Measurements from ENCODE around the gene HOXC6. TPM values are rescaled to one million over a fixed set of nuclear protein-coding genes. Genes with fewer than 3 reads are reported as not detected.

The HOXC6 gene
- total RNA-seq, 1 donor from 2014 or later, result not detected

DNA sequence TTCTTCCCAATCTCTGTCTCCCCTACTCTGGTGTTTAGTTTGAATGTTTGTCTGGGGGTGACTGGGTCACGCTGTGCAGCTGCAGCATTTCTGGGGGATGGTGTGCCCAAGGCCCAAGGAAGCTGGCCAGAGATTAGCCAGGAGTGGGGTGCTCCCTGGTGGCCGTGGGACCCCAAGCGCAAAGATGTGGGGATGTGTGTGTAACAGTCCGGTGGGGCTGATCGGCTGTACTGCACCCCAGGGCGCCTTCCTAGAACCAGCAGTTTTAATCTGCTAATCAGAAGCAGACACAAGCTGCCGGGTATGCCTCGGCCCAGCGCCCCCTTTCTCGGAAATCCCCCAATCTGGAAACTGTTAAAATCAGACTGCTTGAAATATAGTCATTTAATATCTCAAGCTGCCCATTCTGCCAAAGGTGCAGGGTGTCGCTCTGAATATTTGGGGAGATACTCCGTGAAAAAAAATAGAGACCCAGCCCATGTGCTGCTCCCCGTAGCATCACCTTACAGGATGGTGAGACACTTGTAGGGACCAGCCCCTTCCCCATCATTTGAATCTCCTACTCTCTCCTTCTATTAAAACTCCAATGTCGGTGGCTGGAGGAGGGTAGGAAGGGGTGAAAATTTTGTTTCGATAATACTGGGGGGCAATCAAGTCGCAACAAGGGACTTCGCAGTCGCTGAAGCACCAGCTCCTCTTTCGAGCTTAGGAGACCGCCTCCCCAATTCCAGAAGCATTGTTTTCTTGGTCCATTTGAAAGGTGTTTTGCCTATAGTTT lies 24.0 kb upstream of the HOXC6 start:
- Histone ChIP-seq H3K9me3 (ENCODE audit: low read depth) (no peaks in the 10 kb centered on the region), H3K9ac (no peak overlapping the region), H3K36me3 (no peaks in the 10 kb centered on the region), H3F3A (ENCODE audit: low read depth) (no peaks in the 10 kb centered on the region), H2AFZ (replicated peaks) (no peak overlapping the region), H3K27ac (no peak overlapping the region), H3K27me3 (peaks cover 100% of the 10 kb centered on the region), H3K4me3 (no peak overlapping the region), H3K79me2 (ENCODE audit: low read depth) (no peaks in the 10 kb centered on the region), H3K4me2 (no peak overlapping the region), H4K20me1 (ENCODE audit: low read depth) (peaks cover 84% of the 10 kb centered on the region), H3K4me1 (no peaks in the 10 kb centered on the region)
- Mint-ChIP-seq H3K36me3 (no peaks in the 10 kb centered on the region), H3K9me3 (no peaks in the 10 kb centered on the region), H3K27me3 (ENCODE audit: insufficient read depth, low read depth) (peaks cover 94% of the 10 kb centered on the region), H3K4me1 (peaks cover 4% of the 10 kb centered on the region), H3K4me3 (no peak overlapping the region), H3K27ac (no peak overlapping the region)
- TF ChIP-seq EZH2 (IDR thresholded peaks at IDR 0.05) (no peak), EZH2phosphoT487 (IDR thresholded peaks at IDR 0.05) (no peak)
- TF ChIP-seq, protein P1, sequence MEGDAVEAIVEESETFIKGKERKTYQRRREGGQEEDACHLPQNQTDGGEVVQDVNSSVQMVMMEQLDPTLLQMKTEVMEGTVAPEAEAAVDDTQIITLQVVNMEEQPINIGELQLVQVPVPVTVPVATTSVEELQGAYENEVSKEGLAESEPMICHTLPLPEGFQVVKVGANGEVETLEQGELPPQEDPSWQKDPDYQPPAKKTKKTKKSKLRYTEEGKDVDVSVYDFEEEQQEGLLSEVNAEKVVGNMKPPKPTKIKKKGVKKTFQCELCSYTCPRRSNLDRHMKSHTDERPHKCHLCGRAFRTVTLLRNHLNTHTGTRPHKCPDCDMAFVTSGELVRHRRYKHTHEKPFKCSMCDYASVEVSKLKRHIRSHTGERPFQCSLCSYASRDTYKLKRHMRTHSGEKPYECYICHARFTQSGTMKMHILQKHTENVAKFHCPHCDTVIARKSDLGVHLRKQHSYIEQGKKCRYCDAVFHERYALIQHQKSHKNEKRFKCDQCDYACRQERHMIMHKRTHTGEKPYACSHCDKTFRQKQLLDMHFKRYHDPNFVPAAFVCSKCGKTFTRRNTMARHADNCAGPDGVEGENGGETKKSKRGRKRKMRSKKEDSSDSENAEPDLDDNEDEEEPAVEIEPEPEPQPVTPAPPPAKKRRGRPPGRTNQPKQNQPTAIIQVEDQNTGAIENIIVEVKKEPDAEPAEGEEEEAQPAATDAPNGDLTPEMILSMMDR (IDR thresholded peaks at IDR 0.05), result no peak
- no peak for DNase-seq (ENCODE audit: low spot score)

DNA sequence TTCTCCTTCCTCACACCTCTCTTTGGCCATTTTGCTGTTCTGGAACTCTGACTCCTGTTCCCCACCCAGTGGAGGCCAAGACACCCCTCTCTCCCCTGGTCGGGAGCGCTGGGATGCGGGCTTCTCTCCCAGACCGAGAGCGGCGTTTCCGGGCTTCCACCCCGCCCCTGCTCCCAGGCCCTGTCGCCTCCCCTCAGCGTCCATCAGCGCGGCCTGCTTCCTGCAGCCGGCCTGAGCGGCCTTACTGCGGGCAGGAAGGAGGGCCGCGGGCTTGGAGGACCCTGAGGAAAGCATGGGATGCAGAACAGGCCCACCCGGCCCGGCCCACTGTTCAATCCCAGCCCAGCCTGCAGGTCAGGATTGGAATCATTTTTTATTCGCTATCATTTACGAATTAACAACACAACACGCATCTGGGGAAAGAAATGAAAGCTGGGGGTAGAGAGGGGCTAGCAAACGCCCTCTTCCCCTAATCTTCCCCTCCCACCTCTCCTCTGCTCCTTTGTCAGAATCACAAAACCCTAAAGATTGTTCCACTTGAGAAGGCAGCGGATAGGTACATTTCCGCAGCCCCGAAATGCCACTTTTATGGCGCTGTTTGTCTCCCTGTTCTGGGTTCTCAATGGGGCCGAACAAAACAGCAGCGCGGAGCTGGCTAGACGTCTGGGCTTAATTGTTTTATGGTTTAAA lies 23.3 kb upstream of the HOXC6 start:
- Histone ChIP-seq H3K27ac (no peak overlapping the region), H3K4me1 (no peaks in the 10 kb centered on the region), H2AFZ (replicated peaks) (no peak overlapping the region), H4K20me1 (ENCODE audit: low read depth) (peaks cover 86% of the 10 kb centered on the region), H3K9me3 (ENCODE audit: low read depth) (no peaks in the 10 kb centered on the region), H3K9ac (no peak overlapping the region), H3K27me3 (peaks cover 100% of the 10 kb centered on the region), H3K4me3 (no peak overlapping the region), H3K36me3 (no peaks in the 10 kb centered on the region), H3K4me2 (no peak overlapping the region), H3K79me2 (ENCODE audit: low read depth) (no peaks in the 10 kb centered on the region), H3F3A (ENCODE audit: low read depth) (no peaks in the 10 kb centered on the region)
- DNase-seq (ENCODE audit: low spot score), result peak; percentile 57
- TF ChIP-seq, protein P1 (IDR thresholded peaks at IDR 0.05), result no peak
- TF ChIP-seq EZH2phosphoT487 (IDR thresholded peaks at IDR 0.05), result peak; percentile 82
- TF ChIP-seq EZH2 (IDR thresholded peaks at IDR 0.05), result peak; percentile 84
- Mint-ChIP-seq H3K27me3 (ENCODE audit: insufficient read depth, low read depth) (peaks cover 94% of the 10 kb centered on the region), H3K9me3 (no peaks in the 10 kb centered on the region), H3K4me3 (no peak overlapping the region), H3K4me1 (peaks cover 4% of the 10 kb centered on the region), H3K36me3 (no peaks in the 10 kb centered on the region), H3K27ac (no peak overlapping the region)

DNA sequence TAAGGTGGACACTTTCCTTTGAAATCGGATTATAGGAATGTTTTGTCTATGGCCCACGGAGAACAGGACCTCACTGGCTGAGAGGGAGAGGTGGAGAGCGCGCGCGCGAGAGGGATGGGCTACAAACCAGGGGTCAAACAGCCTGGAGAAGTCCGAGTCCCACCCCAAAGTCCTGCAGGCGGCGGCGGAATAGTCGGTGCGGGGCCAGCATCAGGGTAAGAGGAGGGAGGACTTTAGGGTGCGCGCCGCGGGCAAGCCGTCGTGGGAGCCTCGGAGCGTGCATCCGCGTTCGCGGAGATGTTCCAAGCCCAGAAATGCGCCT lies 22.7 kb upstream of the HOXC6 start:
- Histone ChIP-seq H3K79me2 (ENCODE audit: low read depth) (no peaks in the 10 kb centered on the region), H3K4me3 (no peak overlapping the region), H2AFZ (replicated peaks) (no peak overlapping the region), H3K36me3 (no peaks in the 10 kb centered on the region), H3K4me1 (no peaks in the 10 kb centered on the region), H3K9ac (no peak overlapping the region), H3K9me3 (ENCODE audit: low read depth) (no peaks in the 10 kb centered on the region), H3K4me2 (no peak overlapping the region), H4K20me1 (ENCODE audit: low read depth) (peaks cover 87% of the 10 kb centered on the region), H3K27ac (no peak overlapping the region), H3K27me3 (peaks cover 100% of the 10 kb centered on the region), H3F3A (ENCODE audit: low read depth) (no peaks in the 10 kb centered on the region)
- Mint-ChIP-seq H3K4me1 (peaks cover 4% of the 10 kb centered on the region), H3K36me3 (no peaks in the 10 kb centered on the region), H3K27ac (no peak overlapping the region), H3K9me3 (peaks cover 2% of the 10 kb centered on the region), H3K4me3 (no peak overlapping the region), H3K27me3 (ENCODE audit: insufficient read depth, low read depth) (peaks cover 93% of the 10 kb centered on the region)
- DNase-seq (ENCODE audit: low spot score), result no peak
- TF ChIP-seq, protein P1 (IDR thresholded peaks at IDR 0.05), result no peak
- TF ChIP-seq EZH2 (IDR thresholded peaks at IDR 0.05), result peak; percentile 76
